Stimulated activated CD8-positive, alpha-beta memory T cell treated with anti-CD3 and anti-CD28 coated beads, Interleukin-4, amount 100 ng/mL, for 48 hours (primary cell): Measurements from ENCODE around the gene ARHGEF1.
A peak's percentile ranks its signal among the peaks of the same experiment; 100 is the strongest.
"Not testable (repeated sequence)": the region's sequence is repeated elsewhere in the genome, so short reads cannot be mapped to it uniquely, and the experiment has no call there.

ENCODE experiments used
- DNase-seq: peaks from one replicate; pipeline ENCODE4 v3.0.0-alpha.2; 2020

Gene ARHGEF1

GRCh38 chr19:41863209-41863931, 19.6 kb upstream of the ARHGEF1 start:
- peak; percentile 31 for DNase-seq

- DNase-seq: no peak
Observed at GRCh38 chr19:41864374-41864773, 18.6 kb upstream of the ARHGEF1 start.

- DNase-seq: peak; percentile 45
Observed at GRCh38 chr19:41866284-41866683, 16.7 kb upstream of the ARHGEF1 start.

GRCh38 chr19:41868120-41868988, 14.6 kb upstream of the ARHGEF1 start:
- peak; percentile 29 for DNase-seq

GRCh38 chr19:41868989-41869300, 14.0 kb upstream of the ARHGEF1 start:
- DNase-seq: no peak

GRCh38 chr19:41869374-41869955, 13.5 kb upstream of the ARHGEF1 start:
- DNase-seq: peak; percentile 26

- DNase-seq: peak; percentile 52
Observed at GRCh38 chr19:41870401-41870873, 12.5 kb upstream of the ARHGEF1 start.

GRCh38 chr19:41871573-41872383, 11.2 kb upstream of the ARHGEF1 start:
- peak; percentile 83 for DNase-seq

GRCh38 chr19:41872384-41872774, 10.6 kb upstream of the ARHGEF1 start:
- DNase-seq: peak; percentile 53

- peak; percentile 85 for DNase-seq
Observed at GRCh38 chr19:41872775-41873647, 10.0 kb upstream of the ARHGEF1 start.

- not testable (repeated sequence) for DNase-seq
Observed at GRCh38 chr19:41875973-41876372, 7.0 kb upstream of the ARHGEF1 start.

GRCh38 chr19:41876847-41877832, 5.8 kb upstream of the ARHGEF1 start, which contains the start of gene CD79A:
Gene CD79A (plus strand): TSS chr19:41877279. CDS start chr19:41877305, 26 bp downstream.
- DNase-seq: no peak

- no peak for DNase-seq
Observed at GRCh38 chr19:41877916-41878905, 4.8 kb upstream of the ARHGEF1 start.

- no peak for DNase-seq
Observed at GRCh38 chr19:41879080-41879479, 3.9 kb upstream of the ARHGEF1 start.

- no peak for DNase-seq
Observed at GRCh38 chr19:41879670-41880328, 3.2 kb upstream of the ARHGEF1 start.

- DNase-seq: no peak
Observed at GRCh38 chr19:41880329-41880708, 2.7 kb upstream of the ARHGEF1 start.

- DNase-seq: no peak
Observed at GRCh38 chr19:41883463-41883820, 458 bp downstream of the ARHGEF1 start.
